GM18511 (cell line): ENCODE results near the gene FOS.

Experiments
- ATAC-seq: cut with Tn5 transposase; IDR thresholded peaks from one replicate; pipeline ENCODE4 v1.9.1; 2021; ENCODE audit warnings: mild to moderate bottlenecking, moderate library complexity; ENCODE audit not compliant: unreplicated experiment

Gene FOS

DNA sequence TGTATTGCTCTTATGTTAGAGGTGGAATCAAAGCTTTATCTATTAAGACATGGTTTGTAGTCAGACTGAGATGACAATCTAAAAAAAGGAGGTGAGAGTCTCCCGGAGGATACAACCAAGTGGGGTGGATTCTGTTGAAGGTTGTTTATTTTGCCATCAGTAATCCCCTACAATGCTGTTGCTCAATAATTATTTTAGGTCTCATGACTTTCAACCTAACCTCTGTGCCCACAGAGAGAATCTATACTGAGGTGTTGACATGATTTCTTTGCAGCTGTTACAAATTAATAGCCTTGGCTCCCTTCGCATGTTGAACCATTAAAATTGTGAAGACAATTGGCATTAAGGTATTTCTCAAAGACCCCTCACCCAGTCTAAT is 28.7 kb upstream of the FOS start:
- ATAC-seq: peak; percentile 23

DNA sequence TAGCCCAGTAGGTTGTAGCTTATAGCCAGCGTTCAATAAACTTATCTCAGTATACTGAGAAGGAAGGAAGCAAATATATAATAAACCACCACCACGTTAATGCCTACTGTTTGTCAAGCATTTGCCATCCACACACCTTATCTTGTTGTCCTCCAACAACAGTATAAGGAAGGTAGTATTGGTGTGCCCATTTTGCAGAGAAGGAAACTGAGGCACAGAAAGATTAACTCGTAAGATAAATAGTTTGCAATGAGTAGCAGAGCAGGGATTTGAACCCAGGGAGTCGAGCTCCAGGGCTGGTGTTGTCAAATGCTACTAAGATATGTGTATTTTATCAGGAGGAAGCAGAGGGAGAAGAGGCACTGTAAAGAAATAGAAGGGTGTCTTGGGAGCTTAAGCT is 27.8 kb upstream of the FOS start:
- no peak for ATAC-seq

DNA sequence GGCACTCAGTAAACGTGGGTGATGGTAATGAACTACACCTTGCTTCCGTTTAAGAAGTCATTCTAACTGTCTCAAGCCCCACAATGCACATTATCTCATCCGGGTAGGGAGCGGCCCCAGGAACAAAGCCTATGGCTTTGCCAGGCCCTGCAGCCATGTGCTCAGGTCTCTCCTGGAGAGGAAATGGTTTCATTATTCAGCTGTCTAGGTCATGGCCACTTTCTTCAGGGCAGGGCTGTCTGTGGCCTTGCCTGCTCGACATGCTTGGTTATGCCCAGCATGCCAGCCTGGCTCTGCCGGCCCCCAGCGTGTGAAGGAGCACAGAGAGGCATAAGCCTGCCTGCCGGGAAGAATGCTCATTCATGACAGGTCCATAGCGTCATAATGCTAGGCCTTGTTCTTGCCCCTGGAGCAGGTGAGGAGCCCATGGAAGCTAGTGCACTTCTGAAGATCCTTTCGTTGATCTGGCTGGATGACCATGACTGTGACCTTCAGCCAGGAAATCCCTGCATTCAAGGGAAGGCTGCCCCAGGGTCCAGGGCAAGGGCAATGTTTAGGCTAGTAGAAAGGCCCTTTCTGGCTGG is 26.3 kb upstream of the FOS start:
- ATAC-seq: no peak

DNA sequence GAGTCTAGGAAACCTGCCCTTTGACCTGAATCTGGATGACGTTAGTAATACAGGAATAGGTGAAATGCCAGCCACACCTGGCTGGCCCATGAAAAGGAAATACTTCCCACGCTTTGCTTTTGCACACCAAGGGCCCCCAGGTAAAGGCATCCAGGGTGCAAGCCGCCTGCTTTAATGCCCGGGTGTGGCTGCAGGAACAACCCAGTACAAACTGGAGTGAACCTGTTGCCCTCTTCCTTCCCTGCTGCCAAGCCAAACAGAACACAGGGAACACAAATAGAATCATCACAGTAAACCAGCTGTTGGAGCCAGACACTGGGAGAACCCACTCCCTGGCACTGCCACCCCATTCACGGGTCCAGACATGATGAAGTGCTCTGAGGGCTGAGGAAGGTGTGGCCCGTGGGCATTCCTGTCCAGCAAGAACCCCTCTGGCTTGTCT is 24.2 kb upstream of the FOS start:
- no peak for ATAC-seq

DNA sequence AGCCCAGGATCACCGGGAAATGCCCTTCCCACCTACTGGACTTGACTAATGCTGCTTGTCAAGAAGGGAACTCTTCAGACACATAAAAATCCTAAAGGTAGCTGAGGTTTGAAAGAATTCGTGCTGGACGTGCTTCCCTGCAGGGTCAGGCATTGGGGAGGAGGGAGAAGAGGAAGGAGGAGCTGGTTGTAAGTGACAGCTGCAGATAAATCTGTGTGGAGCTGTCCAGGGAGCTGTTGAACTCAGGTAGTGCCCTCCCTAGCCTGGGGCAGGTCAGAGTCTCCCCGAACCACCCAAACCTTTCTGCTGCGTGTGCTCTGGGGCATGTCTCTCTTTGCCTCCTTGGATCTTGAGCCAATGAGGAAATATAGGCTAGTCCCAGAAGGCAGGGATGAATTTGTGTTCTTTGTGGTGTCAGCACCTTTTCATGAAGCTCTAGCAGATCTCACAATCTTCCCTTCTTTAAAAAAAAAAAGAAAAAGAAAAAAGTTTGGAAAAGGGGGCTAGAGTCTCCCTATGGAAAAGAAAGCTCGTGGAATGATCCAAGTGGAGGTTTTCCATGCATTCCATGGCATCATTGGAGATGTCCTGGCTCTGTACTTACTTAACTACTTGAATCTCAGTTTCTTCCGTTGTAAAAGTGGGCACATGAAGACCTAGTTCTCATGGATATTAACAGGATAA is 23.6 kb upstream of the FOS start:
- no peak for ATAC-seq

DNA sequence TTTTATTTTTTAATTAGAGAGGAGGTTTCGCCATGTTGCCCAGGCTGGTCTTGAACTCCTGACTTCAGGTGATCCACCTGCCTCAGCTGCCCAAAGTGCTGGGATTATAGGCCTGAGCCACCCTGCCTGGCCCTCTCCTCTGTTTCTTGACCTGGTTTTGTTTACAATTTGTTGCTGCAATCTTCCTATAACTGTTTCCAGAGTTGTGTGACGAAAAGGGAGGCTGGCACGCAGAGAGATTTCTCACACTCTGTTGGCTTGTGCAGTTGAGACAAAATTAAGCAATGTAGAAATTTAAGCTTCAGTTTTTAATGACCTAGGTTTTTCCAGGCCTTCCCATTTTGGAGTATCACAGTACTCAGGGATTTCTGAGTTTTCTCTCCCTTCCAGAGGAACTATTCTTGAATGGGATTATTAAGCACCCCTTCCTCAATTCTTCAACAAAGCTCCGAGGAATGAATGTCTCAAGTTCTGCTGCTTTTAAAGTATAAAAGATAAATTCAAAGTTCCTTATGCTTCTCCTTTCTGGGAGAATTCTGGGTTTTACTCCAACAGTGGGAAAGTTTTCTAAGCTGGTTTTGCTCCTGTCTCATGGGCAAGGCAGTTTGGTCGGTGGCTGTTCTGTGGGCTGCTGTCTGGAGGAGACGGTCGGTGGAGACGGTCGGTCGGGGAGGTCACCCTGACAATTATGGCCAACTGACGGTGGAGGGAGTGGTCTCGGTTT is 20.4 kb upstream of the FOS start:
- no peak for ATAC-seq

DNA sequence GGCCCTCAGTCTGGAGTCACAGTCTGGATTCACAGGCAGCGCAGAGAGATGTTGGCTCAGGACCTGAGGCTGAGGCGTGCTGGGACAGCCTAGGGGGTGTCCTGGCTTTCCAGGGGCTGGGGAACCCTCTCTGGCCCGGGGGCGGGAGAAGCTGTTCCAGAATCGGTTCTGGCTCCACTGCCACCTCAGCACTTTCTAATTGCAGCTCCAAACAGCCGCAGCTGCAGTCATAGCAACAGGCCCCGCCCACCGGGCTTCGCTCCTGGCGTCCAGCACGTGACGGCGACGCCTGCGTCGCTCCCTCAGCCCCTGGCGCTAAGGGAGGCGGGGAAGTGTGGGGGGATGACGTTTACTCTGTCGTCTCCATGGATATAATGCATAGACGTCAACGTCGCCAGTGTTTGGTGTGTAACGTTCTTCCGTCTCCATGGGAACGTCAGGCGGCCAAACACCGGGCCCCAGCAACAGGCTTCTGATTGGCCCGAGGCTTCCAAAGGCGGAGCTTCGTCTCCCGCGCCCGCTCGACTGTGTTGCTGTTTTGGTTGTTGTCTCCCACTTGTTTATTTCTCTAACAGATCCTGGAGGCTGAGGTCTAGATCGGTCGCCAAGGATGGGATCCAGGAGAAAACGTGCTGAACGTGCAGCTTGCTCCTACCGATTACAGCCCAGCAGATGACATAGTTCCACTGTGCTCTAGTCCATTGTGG is 19.7 kb upstream of the FOS start:
- ATAC-seq: peak; percentile 98

DNA sequence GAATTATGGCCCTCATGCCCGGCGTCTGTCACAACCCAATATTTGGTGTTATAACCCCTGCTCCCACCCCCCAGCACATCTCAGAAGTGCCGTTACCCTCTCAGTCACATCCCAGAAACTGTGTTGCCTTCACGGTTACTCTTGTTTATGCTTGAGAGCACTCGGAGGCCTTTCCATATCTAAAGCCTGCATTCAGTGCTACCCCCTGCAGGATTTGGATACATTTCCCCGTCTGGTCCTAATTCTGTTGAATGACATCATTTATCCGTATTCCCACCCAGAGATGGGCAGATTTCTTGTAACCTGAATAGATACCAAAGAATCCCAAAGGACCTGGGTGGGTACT is 19.1 kb upstream of the FOS start:
- no peak for ATAC-seq

DNA sequence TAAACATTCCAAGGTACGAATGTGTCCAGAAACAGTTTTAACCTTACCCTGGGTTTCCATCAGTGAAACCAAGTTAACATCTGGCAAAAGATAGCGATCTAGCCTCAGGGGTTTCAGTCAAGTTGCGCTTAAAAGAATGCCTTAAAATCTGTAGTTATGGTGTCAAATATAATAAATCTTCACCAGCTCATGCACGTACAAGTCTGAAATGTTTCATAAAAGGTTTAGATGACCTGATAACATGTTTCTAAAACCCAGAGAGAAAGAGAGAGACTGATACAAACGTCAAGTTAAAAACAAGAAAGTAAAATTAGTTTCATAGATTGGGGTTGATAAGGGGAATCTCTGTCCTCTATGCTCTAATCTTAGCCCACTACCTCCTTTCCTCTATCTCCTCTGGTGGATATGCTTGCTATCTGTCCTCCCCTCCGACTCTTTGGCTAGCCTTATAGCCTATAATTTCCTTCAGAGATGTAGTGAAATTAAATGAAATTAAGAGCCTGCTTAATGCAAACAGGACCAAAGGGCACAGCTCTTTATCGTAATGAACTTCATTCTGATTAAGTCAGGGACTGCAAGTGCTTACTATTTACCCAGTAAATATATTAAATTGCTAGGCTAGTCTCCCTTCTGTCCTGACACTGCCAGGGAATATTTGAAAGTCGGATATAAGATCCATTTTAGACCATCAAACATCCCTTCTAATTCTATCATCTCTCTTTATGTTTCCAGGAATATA is 18.4 kb upstream of the FOS start:
- no peak for ATAC-seq

DNA sequence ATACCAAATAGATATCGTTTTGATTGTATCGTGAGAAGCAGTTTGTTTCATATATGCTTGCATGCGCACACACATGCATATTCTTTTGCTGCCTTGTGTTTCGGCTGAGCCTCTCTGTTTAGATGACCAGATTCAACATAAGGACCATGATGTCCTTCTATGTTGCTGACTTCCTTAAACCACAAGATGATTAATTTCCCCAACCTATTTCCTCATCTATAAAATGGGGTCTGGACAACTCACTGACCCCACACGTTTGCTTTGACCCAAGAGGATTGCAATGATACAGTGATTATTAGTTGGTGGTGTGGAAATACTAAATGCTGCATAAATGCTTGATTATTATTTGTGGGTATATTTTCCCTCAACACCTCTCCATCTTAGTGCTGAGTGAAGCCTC is 16.8 kb upstream of the FOS start:
- no peak for ATAC-seq

DNA sequence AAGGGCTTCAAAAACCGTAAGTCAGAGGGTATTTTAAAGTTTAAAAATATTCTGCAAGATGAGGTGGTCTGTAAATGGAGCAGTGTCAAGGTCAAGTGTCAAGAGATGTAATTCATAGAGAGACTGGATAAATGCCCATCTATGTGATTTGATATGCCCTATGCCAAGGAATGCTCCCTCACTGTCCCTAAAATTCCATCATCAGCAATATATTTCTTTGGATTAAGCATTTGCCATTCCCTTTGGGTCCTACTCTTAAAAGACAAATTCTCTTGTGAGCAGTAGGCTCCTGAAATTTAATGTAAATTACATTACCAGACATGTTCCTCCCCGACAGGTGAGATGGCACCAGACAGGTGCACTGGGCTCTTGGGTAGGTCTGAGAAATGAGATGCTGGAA is 16.0 kb upstream of the FOS start:
- ATAC-seq: no peak

DNA sequence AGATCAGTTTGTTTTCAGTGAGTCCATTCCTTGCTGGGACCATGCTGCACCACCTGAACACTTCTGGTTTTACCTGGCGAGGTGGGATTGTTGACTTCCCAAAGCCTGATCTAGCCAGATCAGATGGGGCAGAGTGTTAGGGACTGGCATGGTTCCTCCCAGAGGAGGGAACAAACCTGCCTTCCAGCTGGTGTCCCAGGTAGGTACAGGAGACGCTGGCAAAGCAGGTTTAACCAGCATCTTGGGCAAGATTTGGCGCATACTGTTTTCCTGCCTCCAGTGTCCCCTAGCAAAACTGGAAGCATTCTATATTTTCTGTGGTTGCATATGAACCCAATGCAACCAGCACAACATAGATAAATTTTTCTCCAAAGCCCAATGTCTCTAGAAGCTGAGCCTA is 14.6 kb upstream of the FOS start:
- ATAC-seq: no peak

DNA sequence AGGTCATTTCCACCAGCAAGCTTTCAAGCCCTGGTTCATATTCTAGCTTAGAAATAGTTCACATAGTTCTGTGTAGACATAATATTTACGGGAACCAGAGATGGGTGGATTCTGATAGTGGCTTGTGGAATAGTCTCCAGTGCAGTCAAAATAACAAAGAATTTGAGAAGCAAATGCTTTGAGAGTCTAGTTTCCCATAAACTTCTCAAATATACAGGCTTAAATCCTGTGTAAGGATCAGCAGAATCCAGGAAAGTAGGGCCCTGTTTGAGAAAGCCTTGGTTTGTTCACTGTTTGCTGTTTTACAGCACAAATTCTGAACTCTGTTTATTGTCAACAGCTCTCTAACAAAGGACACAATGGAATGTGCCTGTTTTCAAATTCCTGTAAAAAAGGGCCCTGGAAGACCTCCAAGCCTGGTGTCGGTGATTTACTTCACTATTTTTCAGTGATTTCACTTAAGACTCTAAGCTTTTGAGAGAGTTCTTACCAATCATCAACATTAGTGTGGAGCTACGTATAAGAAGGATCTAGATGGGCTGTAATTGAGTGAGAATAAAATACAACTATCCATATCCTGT is 11.4 kb upstream of the FOS start:
- ATAC-seq: no peak

DNA sequence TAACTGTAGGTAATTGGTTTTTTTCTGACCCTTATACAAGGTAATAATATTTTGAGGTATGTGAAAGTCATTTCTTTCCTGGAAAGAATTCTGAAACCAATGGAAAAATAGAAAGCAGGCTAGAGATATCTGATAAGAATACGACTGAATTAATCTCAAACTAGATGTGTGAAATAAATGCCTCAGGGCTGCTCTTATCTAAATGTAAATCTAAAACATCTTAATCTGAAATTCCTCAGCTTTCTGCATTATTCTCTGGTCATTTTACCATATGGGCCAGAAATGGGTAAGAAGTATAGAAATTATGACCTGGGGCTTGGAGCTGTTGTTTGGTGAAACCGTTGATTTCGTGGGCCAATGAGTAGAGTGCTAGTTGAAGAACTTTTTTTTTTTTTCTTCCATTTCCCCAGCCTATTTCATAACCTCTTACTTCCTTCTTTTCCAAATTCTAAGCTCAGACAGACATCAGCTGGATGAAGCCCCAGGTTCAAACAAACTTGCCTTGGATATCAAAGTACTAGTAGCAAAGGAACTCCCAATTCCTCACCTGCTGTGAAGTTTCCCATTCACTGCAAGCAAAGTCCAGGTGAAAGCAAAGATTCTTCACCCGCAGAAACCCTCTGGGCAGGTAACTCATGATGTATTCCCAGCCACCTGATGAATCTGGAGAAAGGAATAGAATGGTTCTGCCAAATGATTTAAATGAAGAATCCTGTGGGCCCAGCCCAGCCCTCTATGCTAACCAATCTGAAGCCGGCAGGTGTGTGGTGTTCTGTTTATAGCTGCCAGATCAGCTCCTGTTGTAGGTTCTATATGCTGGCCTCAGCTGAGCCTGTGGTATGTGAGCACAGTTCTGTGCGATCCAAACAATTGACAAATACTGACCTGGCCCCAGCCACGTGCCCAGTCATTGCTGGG is 9.7 kb upstream of the FOS start:
- no peak for ATAC-seq

DNA sequence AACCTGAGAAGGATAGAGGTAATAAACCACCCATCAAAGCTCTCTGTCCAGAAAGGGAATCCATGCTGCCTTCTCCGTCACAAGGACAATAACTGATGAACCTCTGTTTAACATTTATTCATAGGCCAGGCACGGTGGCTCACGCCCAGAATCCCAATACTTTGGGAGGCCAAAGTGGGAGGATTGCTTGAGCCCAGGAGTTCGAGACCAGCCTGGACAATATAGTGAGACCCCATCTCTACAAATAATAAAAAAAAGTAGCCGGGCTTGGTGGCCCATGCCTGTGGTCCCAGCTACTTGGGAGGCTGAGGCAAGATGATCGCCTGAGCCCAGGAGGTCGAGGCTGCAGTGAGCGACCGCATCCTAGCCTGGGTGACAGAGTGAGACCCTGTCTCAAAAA is 7.1 kb upstream of the FOS start:
- no peak for ATAC-seq

DNA sequence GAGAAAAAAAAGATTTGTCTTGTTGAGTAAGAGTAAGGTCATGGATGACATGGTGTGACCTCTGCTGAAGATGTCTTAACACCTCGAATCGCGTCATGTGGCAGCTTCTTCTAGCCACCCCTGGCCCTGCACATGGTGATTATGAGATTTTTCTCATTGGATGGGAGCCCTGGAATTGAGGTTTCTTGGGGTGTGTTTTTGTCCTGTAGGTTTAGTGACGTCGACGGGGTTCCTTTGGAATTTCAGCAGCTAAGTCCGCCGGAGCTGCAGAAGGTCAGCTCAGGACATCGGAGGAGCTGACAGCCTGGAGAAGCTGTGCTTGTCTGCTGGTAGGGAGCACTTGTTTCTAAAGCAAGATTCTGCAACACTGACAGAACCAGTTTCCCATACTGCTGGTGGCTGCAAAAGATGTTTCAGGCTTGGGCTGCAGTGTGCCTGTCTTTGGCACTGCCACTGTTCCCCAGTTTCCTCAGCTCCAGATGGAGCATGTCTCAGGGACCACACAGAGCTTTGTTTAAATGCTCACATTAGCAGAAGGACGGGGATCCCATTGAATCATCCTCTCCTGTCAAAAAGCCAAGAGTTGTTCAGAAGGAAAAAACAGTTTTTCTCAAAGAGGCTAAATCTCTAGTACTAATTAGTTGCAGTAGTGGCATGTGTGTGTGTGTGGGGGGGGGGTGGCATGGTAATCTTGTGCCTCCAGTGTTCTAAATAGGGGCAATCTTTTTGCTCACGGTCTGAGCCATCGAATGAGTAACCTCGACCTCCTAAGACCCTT is 5.2 kb upstream of the FOS start:
- no peak for ATAC-seq

DNA sequence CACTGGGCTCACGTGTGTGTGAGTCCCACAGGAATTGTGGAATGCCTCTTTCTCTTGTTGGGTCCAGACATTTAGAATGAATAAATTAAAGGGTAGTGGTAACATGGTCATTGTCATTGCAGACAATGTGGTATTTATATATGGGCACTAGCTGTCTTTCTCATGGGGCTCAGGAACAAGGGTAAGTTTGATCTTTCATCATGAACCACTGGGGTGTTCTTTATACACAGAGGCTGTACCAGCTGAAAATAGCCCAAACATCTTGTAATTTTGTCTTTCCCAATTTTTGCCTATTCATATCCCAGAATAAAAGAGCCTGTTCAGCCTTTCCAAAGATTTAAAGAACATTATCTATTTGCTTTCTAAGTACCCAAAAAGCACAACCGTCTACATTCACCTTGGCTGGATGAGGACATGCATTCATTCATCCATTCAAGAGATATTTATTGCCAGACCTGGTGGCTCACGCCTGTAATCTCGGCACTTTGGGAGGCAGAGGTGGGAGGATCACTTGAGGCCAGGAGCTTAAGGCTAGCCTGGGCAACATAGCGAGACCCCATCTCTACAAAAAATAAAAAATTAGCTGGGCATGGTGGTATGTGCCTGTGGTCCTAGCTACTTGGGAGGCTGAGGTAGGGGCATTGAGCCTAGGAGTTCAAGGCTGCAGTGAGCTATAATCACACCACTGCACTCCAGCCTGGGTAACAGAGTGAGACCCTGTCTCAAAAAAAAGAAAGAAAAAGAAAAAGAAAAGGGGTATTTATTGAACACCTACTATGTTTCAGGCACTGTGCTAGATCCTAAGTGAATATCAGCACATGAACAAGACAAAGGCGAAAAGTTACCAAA is 4.4 kb upstream of the FOS start:
- ATAC-seq: no peak

DNA sequence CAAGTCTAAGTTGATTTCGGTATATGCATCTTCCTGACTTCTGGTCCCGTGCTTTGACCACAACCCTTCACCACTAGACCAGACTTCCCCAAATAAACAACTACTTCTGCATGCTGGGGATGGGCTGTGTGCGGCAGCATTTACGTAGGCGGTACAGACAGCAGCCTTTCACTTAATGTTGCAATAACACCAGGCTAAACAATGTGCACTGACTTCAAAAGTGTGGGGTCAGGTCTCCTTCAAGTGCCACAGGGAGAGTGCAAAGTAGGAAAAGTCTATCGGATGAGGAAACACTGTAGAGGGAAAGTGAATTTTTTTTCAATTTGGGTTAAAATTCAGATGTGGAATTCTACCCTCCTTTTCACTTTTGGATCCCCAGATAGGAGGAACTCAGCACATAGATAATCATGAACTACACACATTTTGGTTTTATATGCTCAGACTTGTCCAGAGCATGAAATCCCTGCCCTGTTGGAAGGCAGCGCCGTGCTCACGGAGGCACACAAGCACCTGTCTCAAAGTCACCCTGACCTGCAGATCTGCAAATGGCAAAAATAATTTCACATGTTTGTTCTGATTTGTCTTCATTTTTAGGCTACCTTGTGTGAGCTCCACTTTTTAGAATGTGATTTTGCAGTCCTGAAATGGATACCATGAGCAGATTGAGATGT is 3.6 kb upstream of the FOS start:
- no peak for ATAC-seq
